Endothelial cell of umbilical vein (primary cell): ENCODE measurements around the gene ZNF423. TPM values are rescaled to one million over a fixed set of nuclear protein-coding genes. Genes with fewer than 3 reads are reported as not detected.

ENCODE experiments used
- BruUV-seq: library from RNA; stranded (reverse); fragments of 400-500 nt; replicated peaks from 2 replicates; lab custom pipeline; 2021; lab: Mats Ljungman, UMichigan
- CTCF ChIA-PET: fragments of 300-600, 350-600 bp; sonication (Branson Sonifier 250); formaldehyde crosslinking; loops from one replicate; lab custom pipeline; 2021; ENCODE audit warnings: antibody characterized with exemption, inconsistent platforms; lab: Charles Lee
- POLR2A ChIA-PET: fragments of 300-600, 350-600 bp; sonication (Branson Sonifier 250); formaldehyde crosslinking; loops from one replicate; lab custom pipeline; 2021; ENCODE audit warnings: antibody characterized with exemption, inconsistent platforms; lab: Charles Lee
- DNase-seq: peaks from one replicate; pipeline ENCODE4 v3.0.0-alpha.2; 2011; ENCODE audit warnings: low read depth, low spot score
- FAIRE-seq: peaks from 2 replicates; lab custom pipeline; 2011; peaks lifted over from hg19 to GRCh38; lab: Jason Lieb, UNC
- H2AFZ ChIP-seq: 2 replicates; pipeline ENCODE4 v1.6.0; 2012; ENCODE audit warnings: low read depth, low read length, control low read depth, inconsistent platforms
- H3K27ac ChIP-seq: 2 replicates; pipeline ENCODE4 v1.5.1; 2011; ENCODE audit warnings: low read depth, mild to moderate bottlenecking, control low read depth, low read length, moderate library complexity; ENCODE audit not compliant: insufficient read depth
- H3K27me3 ChIP-seq, 2 experiments: 2 replicates each; pipeline versions ENCODE4 v1.6.0 to v1.6.1; 2011; ENCODE audit warnings: low read length in 2 of 2, mixed read lengths in 1 of 2; ENCODE audit not compliant: control insufficient read depth in 2 of 2, insufficient read depth in 2 of 2
- H3K36me3 ChIP-seq, 2 experiments: 2 replicates in 1 of 2; 3 replicates in 1 of 2; pipeline ENCODE4 v1.5.1; 2011; ENCODE audit warnings: low read length in 2 of 2, mild to moderate bottlenecking in 1 of 2, moderate library complexity in 1 of 2; ENCODE audit not compliant: control insufficient read depth in 2 of 2, insufficient read depth in 2 of 2; ENCODE audit errors: extremely low read depth in 1 of 2
- H3K4me1 ChIP-seq: 3 replicates; pipeline ENCODE4 v1.5.1; 2011; ENCODE audit warnings: mild to moderate bottlenecking, low read length; ENCODE audit not compliant: control insufficient read depth, insufficient read depth; ENCODE audit errors: extremely low read depth
- H3K4me2 ChIP-seq: 2 replicates; pipeline ENCODE4 v1.6.1; 2011; ENCODE audit warnings: low read length, control low read depth, mixed read lengths; ENCODE audit not compliant: insufficient read depth
- H3K4me3 ChIP-seq, 3 experiments: fragments of 200-600 bp in 1 of 3; sonication (generic), shearing (Covaris generic) in 1 of 3; replicated peaks in 1 of 3; 2 replicates each; pipeline ENCODE4 v1.5.1; 2011 to 2016; ENCODE audit warnings: control low read depth in 3 of 3, low read length in 3 of 3, mild to moderate bottlenecking in 2 of 3, inconsistent platforms in 1 of 3, low read depth in 1 of 3, moderate library complexity in 1 of 3; ENCODE audit not compliant: insufficient read depth in 1 of 3
- H3K79me2 ChIP-seq: 2 replicates; pipeline ENCODE4 v1.6.0; 2012; ENCODE audit warnings: low read length, inconsistent platforms; ENCODE audit not compliant: control insufficient read depth, insufficient read depth
- H3K9ac ChIP-seq: replicated peaks from 2 replicates; pipeline ENCODE3; 2011; ENCODE audit warnings: low read length, control low read depth; ENCODE audit not compliant: insufficient read depth; ENCODE audit errors: extremely low read depth
- H3K9me1 ChIP-seq: replicated peaks from 3 replicates; pipeline ENCODE4 v1.6.0; 2011; ENCODE audit warnings: mild to moderate bottlenecking, low read length; ENCODE audit not compliant: control insufficient read depth, insufficient read depth; ENCODE audit errors: extremely low read depth
- H3K9me3 ChIP-seq: replicated peaks from 2 replicates; pipeline ENCODE4 v1.5.1; 2012; ENCODE audit warnings: low read length, inconsistent platforms; ENCODE audit not compliant: control insufficient read depth, insufficient read depth
- H4K20me1 ChIP-seq: replicated peaks from 2 replicates; pipeline ENCODE3; 2011; ENCODE audit warnings: mild to moderate bottlenecking, low read length; ENCODE audit not compliant: control insufficient read depth, insufficient read depth; ENCODE audit errors: extremely low read depth
- CTCF ChIP-seq, 2 donors: IDR thresholded peaks; 1 replicate in 1 of 2; 2 replicates in 1 of 2; pipeline ENCODE4 v1.5.1; 2011; ENCODE audit warnings: low read length in 2 of 2, mild to moderate bottlenecking in 2 of 2, moderate library complexity in 2 of 2, control low read depth in 1 of 2, inconsistent platforms in 1 of 2, low read depth in 1 of 2; ENCODE audit not compliant: insufficient read depth in 1 of 2; ENCODE audit errors: extremely low read depth in 1 of 2
- EZH2 ChIP-seq: IDR thresholded peaks from 2 replicates; pipeline ENCODE4 v1.6.1; 2012; ENCODE audit warnings: borderline replicate concordance, low read depth, mild to moderate bottlenecking, moderate library complexity, low read length, inconsistent platforms; ENCODE audit not compliant: severe bottlenecking
- GATA2 ChIP-seq: IDR thresholded peaks from 2 replicates; pipeline ENCODE4 v1.7.0; 2011; ENCODE audit warnings: low read depth, mild to moderate bottlenecking, moderate library complexity, mixed read lengths, low read length; ENCODE audit not compliant: insufficient read length, insufficient read depth
- JUN ChIP-seq: IDR thresholded peaks from 2 replicates; pipeline ENCODE4 v1.6.1; 2011; ENCODE audit warnings: borderline replicate concordance, low read depth; ENCODE audit not compliant: insufficient read length, insufficient read depth
- MAX ChIP-seq: IDR thresholded peaks from 2 replicates; pipeline ENCODE4 v1.6.1; 2011; ENCODE audit not compliant: insufficient read depth, insufficient read length
- MYC ChIP-seq: IDR thresholded peaks from one replicate; pipeline ENCODE4 v1.6.1; 2011; ENCODE audit warnings: mild to moderate bottlenecking, low read depth, low read length
- POLR2A ChIP-seq: IDR thresholded peaks from 2 replicates; pipeline ENCODE4 v1.6.1; 2012; ENCODE audit warnings: low read depth, mild to moderate bottlenecking, control low read depth, low read length
- POLR2AphosphoS5 ChIP-seq: IDR thresholded peaks from 2 replicates; pipeline ENCODE4 v1.6.1; 2012; ENCODE audit warnings: low read depth, mild to moderate bottlenecking, control low read depth, low read length, moderate library complexity; ENCODE audit not compliant: insufficient read depth
- dilution Hi-C: fragments of 300-500 bp; cut with MboI; formaldehyde crosslinking; loops from one replicate; pipeline ENCODE4 v1.15.0; 2019; ENCODE audit warnings: low sequenced_read_pairs; ENCODE audit not compliant: extremely low pct_ligation_motif_present
- intact Hi-C: fragments of 100-400 bp; cut with micrococcal nuclease; formaldehyde crosslinking; loops from one replicate; pipeline ENCODE4 v1.10.0; 2022
- polyA plus RNA-seq, 4 experiments: library from polyadenylated mRNA; depleted of rRNA in 3 of 4; stranded (reverse) in 3 of 4; unstranded in 1 of 4; fragments of >200 nt; gene quantifications; 2 replicates each; pipeline versions ENCODE4 v1.2.1 to v1.2.3, GENCODE V29; 2011 to 2012; ENCODE audit warnings: missing spikeins in 1 of 4
- total RNA-seq: library from RNA; stranded (reverse); gene quantifications from 2 replicates; pipeline ENCODE4 v1.2.3, GENCODE V29; 2021

The ZNF423 gene
- total and polyA plus RNA-seq, 2 donors (not counting 3 experiments of a cell fraction or from before 2014, with no cell fraction given): 2.2 to 8.1 TPM

DNA sequence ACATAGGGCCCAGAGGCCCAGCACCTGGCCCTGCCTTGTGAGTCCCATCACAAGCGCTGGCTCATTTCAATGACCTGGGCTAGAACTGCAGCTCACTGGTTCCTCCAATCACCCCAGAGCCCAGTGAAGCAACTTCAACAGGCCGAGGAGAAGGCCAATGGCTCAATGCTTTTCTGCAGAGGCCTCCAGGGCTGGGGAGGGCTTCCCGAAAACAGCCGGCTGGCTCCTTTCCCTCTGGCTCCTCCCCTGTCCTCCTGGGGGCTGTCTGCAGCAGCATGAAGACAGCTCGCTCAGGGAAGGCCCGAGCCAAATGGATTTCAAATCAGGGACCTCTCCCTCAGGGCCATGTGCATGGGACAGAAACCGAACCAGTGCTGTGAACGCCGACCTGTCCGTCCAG, 121.6 kb downstream of the ZNF423 start:
- TF ChIP-seq MYC (no peak), CTCF (IDR thresholded peaks at IDR 0.05; ENCODE audit: extremely low read depth in 1 of 2, insufficient read depth in 1 of 2, low read depth in 1 of 2, low read length in 2 of 2) (no peak), POLR2AphosphoS5 (no peak), MAX (no peak), EZH2 (no peak), GATA2 (no peak), POLR2A (no peak), JUN (no peak)
- intact Hi-C loops: no loop called here
- H3K79me2 ChIP-seq: no peaks in the 10 kb centered on the region
- DNase-seq (no peak), FAIRE-seq (no peak)
- H3K9ac ChIP-seq: no peak overlapping the region
- H3K9me1 ChIP-seq: no peaks in the 10 kb centered on the region
- BruUV-seq: no TSS peak
- H4K20me1 ChIP-seq: no peaks in the 10 kb centered on the region
- POLR2A ChIA-PET: no interaction called here
- no peaks in the 10 kb centered on the region for H3K4me1 ChIP-seq
- CTCF ChIA-PET: no interaction called here
- H2AFZ ChIP-seq: no peak overlapping the region
- no peak overlapping the region for H3K4me3 ChIP-seq
- dilution Hi-C loops: no loop called here
- no peaks in the 10 kb centered on the region for H3K9me3 ChIP-seq
- H3K36me3 ChIP-seq: no peaks in the 10 kb centered on the region
- no peak overlapping the region for H3K27ac ChIP-seq
- H3K4me2 ChIP-seq: no peak overlapping the region
- H3K27me3 ChIP-seq: no peaks in the 10 kb centered on the region
